ENCODE data around the gene MYO5C. TPM values are rescaled to one million over a fixed set of nuclear protein-coding genes. Genes with fewer than 3 reads are reported as not detected.
A peak's percentile ranks its signal among the peaks of the same experiment; 100 is the strongest.

The MYO5C gene
- total RNA-seq, 3 donors from 2014 or later: 16.6 to 71.3 (median 51.5) TPM

- Histone ChIP-seq H3K9me3 (no peaks in the 10 kb centered on the region), H3K27ac (peak overlapping the region; percentile 80 to 95), H3K27me3 (peaks cover 0 to 5% of the 10 kb centered on the region in 2 donors), H3K36me3 (no peaks in the 10 kb centered on the region), H3K4me3 (peak overlapping the region; percentile 48 to 88 (median 60)), H3K4me1 (peaks cover 0 to 2% of the 10 kb centered on the region in 2 donors)
- no peak for DNase-seq (ENCODE audit: low spot score in 2 of 2)
- TF ChIP-seq CTCF (IDR thresholded peaks at IDR 0.05) (no peak), POLR2AphosphoS5 (IDR thresholded peaks at IDR 0.05) (no peak), POLR2A (IDR thresholded peaks at IDR 0.05) (no peak)
- intact Hi-C loops (cut with DNase I; ENCODE audit: low total_unique reads): no loop called here
These were observed 653 bp downstream of the MYO5C start for GRCh38 chr15:52294881-52295420.

- Histone ChIP-seq H3K4me3 (no peak overlapping the region), H3K36me3 (no peaks in the 10 kb centered on the region), H3K27me3 (peaks cover 0 to 5% of the 10 kb centered on the region in 2 donors), H3K9me3 (no peaks in the 10 kb centered on the region), H3K4me1 (peaks cover 0 to 2% of the 10 kb centered on the region in 2 donors), H3K27ac (peak overlapping the region in 1 of 2 donors; percentile 20)
- no peak for DNase-seq (ENCODE audit: low spot score in 2 of 2)
- intact Hi-C loops (cut with DNase I; ENCODE audit: low total_unique reads): no loop called here
- TF ChIP-seq POLR2A (IDR thresholded peaks at IDR 0.05) (no peak), POLR2AphosphoS5 (IDR thresholded peaks at IDR 0.05) (no peak), CTCF (IDR thresholded peaks at IDR 0.05) (no peak)
These were observed 2.7 kb downstream of the MYO5C start for GRCh38 chr15:52292780-52293392.

DNA sequence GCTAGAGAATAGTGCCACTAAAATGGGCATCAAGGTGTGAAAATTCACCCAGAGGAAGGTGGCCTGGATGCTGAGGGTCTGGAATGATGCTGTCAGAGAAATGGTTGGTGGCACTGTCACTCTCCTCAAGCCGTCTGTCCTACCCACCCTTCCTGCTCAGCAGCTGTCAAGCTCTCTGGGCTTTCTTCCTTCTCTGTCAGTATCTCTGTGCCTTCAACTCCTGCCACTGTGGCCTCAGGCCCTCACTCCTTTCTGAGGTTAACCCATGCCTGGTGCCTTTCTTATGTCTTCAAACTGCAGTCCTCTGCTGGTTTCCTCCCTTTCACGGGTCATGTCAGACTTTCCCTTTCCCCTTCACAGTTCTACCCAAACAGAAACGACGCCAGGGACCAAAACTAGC is 4.4 kb downstream of the MYO5C start:
- no peaks in the 10 kb centered on the region for H3K36me3 ChIP-seq
- H3K27me3 ChIP-seq: peaks cover 0 to 5% of the 10 kb centered on the region in 2 donors
- intact Hi-C loops (cut with DNase I; ENCODE audit: low total_unique reads): no loop called here
- H3K4me1 ChIP-seq: peaks cover 0 to 2% of the 10 kb centered on the region in 2 donors
- H3K9me3 ChIP-seq: no peaks in the 10 kb centered on the region
- no peak overlapping the region for H3K4me3 ChIP-seq
- H3K27ac ChIP-seq: peak overlapping the region; percentile 9 to 19
- TF ChIP-seq POLR2AphosphoS5 (IDR thresholded peaks at IDR 0.05) (no peak), CTCF (IDR thresholded peaks at IDR 0.05) (no peak), POLR2A (IDR thresholded peaks at IDR 0.05) (no peak)
- no peak for DNase-seq (ENCODE audit: low spot score in 2 of 2)

DNA sequence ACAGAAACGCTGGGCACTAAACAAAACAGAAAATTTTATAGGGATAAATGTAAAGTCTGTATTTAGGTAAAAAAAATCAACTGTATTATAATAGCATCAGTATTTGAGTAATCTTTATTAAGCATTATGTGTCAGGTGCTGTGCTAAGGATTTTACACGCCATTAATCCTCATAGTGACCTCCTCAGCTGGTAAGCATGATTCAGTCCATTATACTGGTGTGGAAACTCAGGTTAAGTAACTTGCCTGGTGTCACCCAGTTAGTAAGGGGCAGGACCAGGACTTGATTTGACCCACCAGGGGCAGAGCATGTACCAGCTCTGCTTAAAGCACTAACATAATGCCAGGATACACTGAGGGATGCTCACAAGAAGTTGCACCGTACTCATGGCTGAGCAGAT is 4.8 kb downstream of the MYO5C start:
- Histone ChIP-seq H3K4me3 (no peak overlapping the region), H3K36me3 (no peaks in the 10 kb centered on the region), H3K9me3 (no peaks in the 10 kb centered on the region), H3K27me3 (peaks cover 0 to 5% of the 10 kb centered on the region in 2 donors), H3K27ac (peak overlapping the region; percentile 9 to 19), H3K4me1 (peaks cover 0 to 2% of the 10 kb centered on the region in 2 donors)
- intact Hi-C loops (cut with DNase I; ENCODE audit: low total_unique reads): no loop called here
- no peak for DNase-seq (ENCODE audit: low spot score in 2 of 2)
- no peak for TF ChIP-seq POLR2AphosphoS5 (IDR thresholded peaks at IDR 0.05)
- TF ChIP-seq POLR2A (IDR thresholded peaks at IDR 0.05): no peak
- TF ChIP-seq CTCF (IDR thresholded peaks at IDR 0.05): no peak

DNA sequence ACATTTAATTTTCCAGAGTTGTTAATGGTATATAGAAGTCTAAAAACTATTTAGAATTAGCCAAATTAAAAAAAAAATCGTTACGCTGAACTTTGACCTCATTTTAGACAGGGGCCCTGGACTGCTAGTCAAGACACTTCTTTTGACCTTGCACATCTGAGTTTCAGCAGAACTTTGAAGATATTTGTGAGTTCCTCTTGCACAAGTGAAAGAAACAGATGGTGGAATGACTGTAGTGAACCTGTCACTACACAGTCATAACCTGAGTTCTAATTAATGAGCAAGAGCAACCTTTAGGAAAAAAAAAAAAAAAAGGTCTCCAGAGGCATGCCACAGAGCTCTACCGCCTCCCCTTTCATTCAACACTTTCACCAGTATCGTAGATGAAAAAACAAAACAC is 5.3 kb downstream of the MYO5C start:
- Histone ChIP-seq H3K9me3 (no peaks in the 10 kb centered on the region), H3K4me3 (no peak overlapping the region), H3K4me1 (peaks cover 0 to 2% of the 10 kb centered on the region in 2 donors), H3K27me3 (peaks cover 0 to 3% of the 10 kb centered on the region in 2 donors), H3K36me3 (no peaks in the 10 kb centered on the region), H3K27ac (peak overlapping the region in 1 of 2 donors; percentile 76)
- no peak for DNase-seq (ENCODE audit: low spot score in 2 of 2)
- intact Hi-C loops (cut with DNase I; ENCODE audit: low total_unique reads): no loop called here
- TF ChIP-seq CTCF (IDR thresholded peaks at IDR 0.05) (no peak), POLR2A (IDR thresholded peaks at IDR 0.05) (no peak), POLR2AphosphoS5 (IDR thresholded peaks at IDR 0.05) (no peak)

Measured in breast epithelium (tissue), 4 donors.